Effector memory CD4-positive, alpha-beta T cell (primary cell): ENCODE measurements around the gene POTEF.
"Not testable (repeated sequence)": the region's sequence is repeated elsewhere in the genome, so short reads cannot be mapped to it uniquely, and the experiment has no call there.

Experiments
- DNase-seq, 3 donors: peaks; one replicate each; pipeline ENCODE4 v3.0.0-alpha.2; 2020
- H3K27ac ChIP-seq: 2 replicates; pipeline ENCODE4 v1.7.0; 2013; ENCODE audit warnings: mild to moderate bottlenecking, low read length, moderate library complexity; ENCODE audit not compliant: insufficient read depth, poor library complexity, severe bottlenecking
- H3K27me3 ChIP-seq: replicated peaks from 2 replicates; pipeline ENCODE4 v1.7.0; 2013; ENCODE audit warnings: mild to moderate bottlenecking, low read length; ENCODE audit not compliant: insufficient read depth, control insufficient read depth, poor library complexity, severe bottlenecking
- H3K36me3 ChIP-seq: 2 replicates; pipeline ENCODE4 v1.7.0; 2013; ENCODE audit warnings: mild to moderate bottlenecking, low read length, moderate library complexity; ENCODE audit not compliant: control insufficient read depth, insufficient read depth
- H3K4me1 ChIP-seq: 2 replicates; pipeline ENCODE4 v1.7.0; 2013; ENCODE audit warnings: low read length, mild to moderate bottlenecking; ENCODE audit not compliant: control insufficient read depth, insufficient read depth, poor library complexity, severe bottlenecking
- H3K4me3 ChIP-seq: 2 replicates; pipeline ENCODE4 v1.7.0; 2013; ENCODE audit warnings: low read length, low read depth, mild to moderate bottlenecking; ENCODE audit not compliant: insufficient read depth, poor library complexity, severe bottlenecking
- H3K9me3 ChIP-seq: 2 replicates; pipeline ENCODE4 v1.7.0; 2013; ENCODE audit warnings: mild to moderate bottlenecking, low read length, moderate library complexity; ENCODE audit not compliant: control insufficient read depth

The POTEF gene

GRCh38 chr2:130048422-130048821, 80.6 kb downstream of the POTEF start:
- H3K36me3 ChIP-seq, H3K9me3 ChIP-seq, H3K4me1 ChIP-seq, H3K27ac ChIP-seq, DNase-seq, H3K27me3 ChIP-seq, H3K4me3 ChIP-seq: not testable (repeated sequence)

GRCh38 chr2:130038265-130038603, 90.8 kb downstream of the POTEF start:
- not testable (repeated sequence) for H3K9me3 ChIP-seq, DNase-seq, H3K36me3 ChIP-seq, H3K4me1 ChIP-seq, H3K4me3 ChIP-seq, H3K27ac ChIP-seq, H3K27me3 ChIP-seq

- H3K9me3 ChIP-seq, H3K4me3 ChIP-seq, H3K36me3 ChIP-seq, H3K4me1 ChIP-seq, DNase-seq, H3K27ac ChIP-seq, H3K27me3 ChIP-seq: not testable (repeated sequence)
Observed at GRCh38 chr2:130025931-130026330, 103.1 kb downstream of the POTEF start.
